ENCODE results near the gene NMNAT3.

Gene NMNAT3

DNA sequence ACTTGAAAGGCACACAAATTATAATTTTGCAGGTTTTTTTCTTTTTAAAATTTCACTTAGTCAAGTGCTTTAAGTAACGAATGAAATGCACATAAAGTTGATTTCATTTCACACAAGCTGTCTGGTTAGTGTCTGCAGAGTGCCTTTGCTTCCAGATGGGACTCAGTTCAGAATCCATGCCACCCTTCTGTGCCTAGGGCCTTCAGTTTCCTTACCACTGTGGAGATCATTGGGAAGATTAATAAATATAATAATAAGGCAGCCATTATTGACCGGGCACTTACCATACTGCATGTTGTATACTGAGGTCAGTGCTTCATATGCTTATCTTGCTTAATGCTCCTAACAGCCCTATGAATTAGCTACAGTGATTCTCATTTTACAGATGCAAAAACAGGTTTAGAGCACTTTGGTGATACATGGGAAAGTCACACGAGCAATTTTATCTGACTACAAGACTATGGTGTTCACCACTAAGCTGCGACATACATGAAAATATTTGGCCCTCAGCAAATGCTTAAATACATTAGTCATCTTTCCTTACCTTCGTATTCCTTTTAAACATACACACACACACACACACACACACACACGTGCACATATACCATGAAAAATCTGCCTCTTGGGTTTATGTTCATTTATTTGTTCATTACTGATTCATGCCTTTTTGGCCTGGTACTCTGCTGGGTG is 3.1 kb downstream of the NMNAT3 start:
- Histone ChIP-seq H3K27ac (ENCODE audit: low read length) (no peak overlapping the region), H3K9ac (ENCODE audit: low read length) (no peak overlapping the region), H3K27me3 (ENCODE audit: control insufficient read depth, insufficient read depth, low read length) (peaks cover 28% of the 10 kb centered on the region), H3K9me3 (ENCODE audit: control insufficient read depth, low read depth, low read length) (no peaks in the 10 kb centered on the region), H3K36me3 (ENCODE audit: control insufficient read depth, low read depth, low read length) (no peaks in the 10 kb centered on the region), H3K4me1 (ENCODE audit: control insufficient read depth, low read depth, low read length) (peaks cover 20% of the 10 kb centered on the region), H3K4me3 (ENCODE audit: low read length) (no peak overlapping the region)

DNA sequence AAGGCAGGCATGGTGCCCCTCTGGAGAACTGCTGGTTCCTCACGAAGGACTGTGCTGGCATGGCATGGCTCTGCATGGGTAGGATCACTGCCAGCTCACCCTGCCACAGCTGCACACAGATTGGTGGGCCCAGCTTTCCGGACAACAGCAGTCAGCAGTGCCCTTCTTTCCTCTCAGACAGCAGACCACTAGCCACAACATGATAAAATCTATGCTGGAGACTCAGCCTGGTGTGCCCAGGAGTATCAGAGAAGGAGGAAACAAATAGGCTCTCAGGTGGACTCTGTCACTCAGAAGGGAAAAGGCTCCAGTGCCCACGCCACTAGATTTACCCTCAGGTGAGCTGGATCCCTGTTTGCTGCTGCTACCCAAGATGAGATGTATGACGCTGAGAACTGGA is 4.9 kb downstream of the NMNAT3 start:
- no peaks in the 10 kb centered on the region for H3K36me3 ChIP-seq (ENCODE audit: control insufficient read depth, low read depth, low read length)
- H3K27me3 ChIP-seq (ENCODE audit: control insufficient read depth, insufficient read depth, low read length) = peaks cover 28% of the 10 kb centered on the region
- peaks cover 29% of the 10 kb centered on the region for H3K4me1 ChIP-seq (ENCODE audit: control insufficient read depth, low read depth, low read length)
- no peaks in the 10 kb centered on the region for H3K9me3 ChIP-seq (ENCODE audit: control insufficient read depth, low read depth, low read length)
- no peak overlapping the region for H3K27ac ChIP-seq (ENCODE audit: low read length)
- no peak overlapping the region for H3K9ac ChIP-seq (ENCODE audit: low read length)
- no peak overlapping the region for H3K4me3 ChIP-seq (ENCODE audit: low read length)

DNA sequence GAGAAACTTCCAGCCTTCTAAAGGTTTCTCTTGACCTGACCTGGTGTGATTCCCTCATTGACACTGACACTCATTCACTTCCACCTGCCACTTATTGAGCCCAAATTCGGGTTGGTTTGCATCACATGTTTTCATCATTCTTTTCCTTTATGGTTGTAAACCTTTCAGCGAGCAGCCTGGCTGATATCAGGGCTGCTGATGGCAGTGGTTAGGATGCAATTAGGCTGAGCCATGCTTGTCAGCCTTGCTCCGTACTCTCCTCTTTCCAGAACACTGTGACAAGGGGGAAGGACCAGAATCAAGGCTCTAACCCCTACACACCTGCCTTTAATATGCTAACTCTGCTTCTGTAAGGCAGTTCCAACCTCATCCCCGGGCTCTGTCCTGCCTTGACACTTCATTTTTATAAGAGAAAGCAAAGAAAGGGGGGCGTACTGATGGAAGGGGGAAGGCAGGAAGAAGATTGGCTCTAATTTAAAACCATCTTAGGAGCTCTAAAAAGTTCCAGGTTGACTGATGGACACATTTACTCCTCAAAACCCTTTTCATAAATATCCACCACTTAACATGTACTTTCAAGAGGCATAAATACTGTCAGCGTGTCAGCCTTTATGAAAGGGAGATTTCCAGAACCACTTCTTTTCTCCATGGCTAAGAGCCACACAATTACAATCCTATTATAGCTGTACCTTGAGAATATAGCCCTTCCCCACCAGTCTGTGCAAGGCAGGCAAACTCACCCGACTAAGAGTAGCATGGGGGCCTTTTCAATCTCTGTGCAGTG is 5.7 kb downstream of the NMNAT3 start:
- H3K4me1 ChIP-seq (ENCODE audit: control insufficient read depth, low read depth, low read length) = peaks cover 34% of the 10 kb centered on the region
- H3K27ac ChIP-seq (ENCODE audit: low read length) = no peak overlapping the region
- H3K4me3 ChIP-seq (ENCODE audit: low read length) = no peak overlapping the region
- peaks cover 23% of the 10 kb centered on the region for H3K27me3 ChIP-seq (ENCODE audit: control insufficient read depth, insufficient read depth, low read length)
- H3K9me3 ChIP-seq (ENCODE audit: control insufficient read depth, low read depth, low read length) = no peaks in the 10 kb centered on the region
- no peak overlapping the region for H3K9ac ChIP-seq (ENCODE audit: low read length)
- H3K36me3 ChIP-seq (ENCODE audit: control insufficient read depth, low read depth, low read length) = no peaks in the 10 kb centered on the region

GRCh38 chr3:139671107-139671506 is 6.7 kb downstream of the NMNAT3 start:
- H3K36me3 ChIP-seq (ENCODE audit: control insufficient read depth, low read depth, low read length) = no peaks in the 10 kb centered on the region
- no peak overlapping the region for H3K27ac ChIP-seq (ENCODE audit: low read length)
- H3K4me3 ChIP-seq (ENCODE audit: low read length) = no peak overlapping the region
- H3K4me1 ChIP-seq (ENCODE audit: control insufficient read depth, low read depth, low read length) = peaks cover 34% of the 10 kb centered on the region
- peaks cover 13% of the 10 kb centered on the region for H3K27me3 ChIP-seq (ENCODE audit: control insufficient read depth, insufficient read depth, low read length)
- H3K9ac ChIP-seq (ENCODE audit: low read length) = no peak overlapping the region
- H3K9me3 ChIP-seq (ENCODE audit: control insufficient read depth, low read depth, low read length) = no peaks in the 10 kb centered on the region

DNA sequence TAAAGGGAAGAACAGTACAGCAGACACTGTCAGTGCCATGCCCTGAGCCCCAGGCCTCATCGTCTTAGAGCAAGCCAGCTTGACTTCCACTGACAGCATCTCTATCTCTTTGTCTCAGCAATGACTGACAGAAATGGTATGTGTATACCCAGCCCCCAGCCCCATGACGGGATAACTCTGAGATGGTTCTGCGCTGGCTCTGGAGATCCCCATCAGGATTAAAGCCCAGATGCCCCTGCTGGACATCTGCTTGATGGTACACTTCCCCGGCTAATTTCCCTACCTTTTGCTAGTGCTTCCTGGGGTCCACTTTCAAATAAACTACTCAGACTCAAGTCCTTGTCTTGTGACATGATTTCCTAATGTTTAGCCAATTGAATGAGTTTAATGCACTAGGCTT is 7.6 kb downstream of the NMNAT3 start:
- H3K27me3 ChIP-seq (ENCODE audit: control insufficient read depth, insufficient read depth, low read length) = peaks cover 7% of the 10 kb centered on the region
- no peaks in the 10 kb centered on the region for H3K9me3 ChIP-seq (ENCODE audit: control insufficient read depth, low read depth, low read length)
- no peak overlapping the region for H3K27ac ChIP-seq (ENCODE audit: low read length)
- no peaks in the 10 kb centered on the region for H3K36me3 ChIP-seq (ENCODE audit: control insufficient read depth, low read depth, low read length)
- H3K4me3 ChIP-seq (ENCODE audit: low read length) = no peak overlapping the region
- H3K4me1 ChIP-seq (ENCODE audit: control insufficient read depth, low read depth, low read length) = peaks cover 24% of the 10 kb centered on the region
- no peak overlapping the region for H3K9ac ChIP-seq (ENCODE audit: low read length)

GRCh38 chr3:139668332-139668731 is 9.4 kb downstream of the NMNAT3 start:
- Histone ChIP-seq H3K9ac (ENCODE audit: low read length) (no peak overlapping the region), H3K4me3 (ENCODE audit: low read length) (no peak overlapping the region), H3K27me3 (ENCODE audit: control insufficient read depth, insufficient read depth, low read length) (no peaks in the 10 kb centered on the region), H3K4me1 (ENCODE audit: control insufficient read depth, low read depth, low read length) (peaks cover 17% of the 10 kb centered on the region), H3K36me3 (ENCODE audit: control insufficient read depth, low read depth, low read length) (no peaks in the 10 kb centered on the region), H3K9me3 (ENCODE audit: control insufficient read depth, low read depth, low read length) (no peaks in the 10 kb centered on the region), H3K27ac (ENCODE audit: low read length) (no peak overlapping the region)

DNA sequence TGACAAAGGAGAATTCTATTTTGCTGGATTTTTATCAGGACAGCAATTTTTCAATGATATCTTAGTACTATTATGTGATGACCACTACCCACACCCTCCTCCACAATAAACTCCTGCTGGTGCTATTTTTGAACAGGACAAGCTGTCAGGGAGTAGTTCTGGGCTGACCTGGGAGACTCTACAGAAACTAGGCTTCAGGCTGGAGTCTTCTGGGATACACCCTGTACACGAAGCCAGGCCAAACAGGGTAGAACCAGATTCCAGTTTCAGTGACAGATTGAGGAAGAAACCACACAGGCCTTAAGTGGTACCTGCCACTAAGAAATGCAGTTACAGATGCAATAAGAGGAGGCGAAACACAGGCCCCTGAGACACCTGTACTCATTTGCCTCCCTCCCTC is 12.8 kb downstream of the NMNAT3 start:
- H3K36me3 ChIP-seq (ENCODE audit: control insufficient read depth, low read depth, low read length) = no peaks in the 10 kb centered on the region
- H3K4me3 ChIP-seq (ENCODE audit: low read length) = no peak overlapping the region
- H3K4me1 ChIP-seq (ENCODE audit: control insufficient read depth, low read depth, low read length) = peaks cover 17% of the 10 kb centered on the region
- no peak overlapping the region for H3K27ac ChIP-seq (ENCODE audit: low read length)
- no peaks in the 10 kb centered on the region for H3K9me3 ChIP-seq (ENCODE audit: control insufficient read depth, low read depth, low read length)
- no peaks in the 10 kb centered on the region for H3K27me3 ChIP-seq (ENCODE audit: control insufficient read depth, insufficient read depth, low read length)
- no peak overlapping the region for H3K9ac ChIP-seq (ENCODE audit: low read length)

- Histone ChIP-seq H3K27me3 (ENCODE audit: control insufficient read depth, insufficient read depth, low read length) (no peaks in the 10 kb centered on the region), H3K36me3 (ENCODE audit: control insufficient read depth, low read depth, low read length) (no peaks in the 10 kb centered on the region), H3K9me3 (ENCODE audit: control insufficient read depth, low read depth, low read length) (no peaks in the 10 kb centered on the region), H3K4me3 (ENCODE audit: low read length) (no peak overlapping the region), H3K27ac (ENCODE audit: low read length) (no peak overlapping the region), H3K4me1 (ENCODE audit: control insufficient read depth, low read depth, low read length) (no peaks in the 10 kb centered on the region), H3K9ac (ENCODE audit: low read length) (no peak overlapping the region)
Observed at GRCh38 chr3:139660269-139660668, 17.5 kb downstream of the NMNAT3 start.

DNA sequence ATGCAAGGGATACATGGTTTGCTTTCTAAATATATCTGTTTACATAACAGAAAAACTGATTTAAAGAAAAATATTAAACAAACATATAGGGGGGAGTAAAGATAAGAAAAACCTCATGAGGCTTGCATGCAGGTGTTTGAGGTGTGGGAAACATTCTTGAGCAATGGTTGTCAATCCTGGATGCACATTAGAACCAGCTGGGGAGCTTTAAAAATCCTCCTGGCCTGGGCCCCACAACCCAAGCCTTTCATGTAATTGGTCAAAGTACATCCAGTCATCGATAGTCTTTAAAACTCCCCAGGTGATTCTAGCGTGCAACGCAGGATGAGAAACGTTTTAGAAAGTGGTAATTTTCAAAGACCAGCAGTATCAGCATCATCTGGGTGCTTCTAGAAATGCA is 18.3 kb downstream of the NMNAT3 start:
- H3K4me1 ChIP-seq (ENCODE audit: control insufficient read depth, low read depth, low read length) = no peaks in the 10 kb centered on the region
- no peaks in the 10 kb centered on the region for H3K27me3 ChIP-seq (ENCODE audit: control insufficient read depth, insufficient read depth, low read length)
- no peaks in the 10 kb centered on the region for H3K9me3 ChIP-seq (ENCODE audit: control insufficient read depth, low read depth, low read length)

GRCh38 chr3:139657936-139658335 is 19.8 kb downstream of the NMNAT3 start:
- H3K27me3 ChIP-seq (ENCODE audit: control insufficient read depth, insufficient read depth, low read length) = no peaks in the 10 kb centered on the region
- H3K4me3 ChIP-seq (ENCODE audit: low read length) = no peak overlapping the region
- H3K4me1 ChIP-seq (ENCODE audit: control insufficient read depth, low read depth, low read length) = no peaks in the 10 kb centered on the region
- no peak overlapping the region for H3K27ac ChIP-seq (ENCODE audit: low read length)
- no peaks in the 10 kb centered on the region for H3K36me3 ChIP-seq (ENCODE audit: control insufficient read depth, low read depth, low read length)
- H3K9me3 ChIP-seq (ENCODE audit: control insufficient read depth, low read depth, low read length) = no peaks in the 10 kb centered on the region
- no peak overlapping the region for H3K9ac ChIP-seq (ENCODE audit: low read length)

More for the DNA sequence above, 18.3 kb downstream of the NMNAT3 start:
- H3K4me3 ChIP-seq (ENCODE audit: low read length) = no peak overlapping the region
- no peaks in the 10 kb centered on the region for H3K36me3 ChIP-seq (ENCODE audit: control insufficient read depth, low read depth, low read length)
- H3K27ac ChIP-seq (ENCODE audit: low read length) = no peak overlapping the region
- H3K9ac ChIP-seq (ENCODE audit: low read length) = no peak overlapping the region

- Histone ChIP-seq H3K36me3 (ENCODE audit: control insufficient read depth, low read depth, low read length) (no peaks in the 10 kb centered on the region), H3K9ac (ENCODE audit: low read length) (no peak overlapping the region), H3K4me3 (ENCODE audit: low read length) (no peak overlapping the region), H3K27ac (ENCODE audit: low read length) (no peak overlapping the region), H3K9me3 (ENCODE audit: control insufficient read depth, low read depth, low read length) (no peaks in the 10 kb centered on the region), H3K4me1 (ENCODE audit: control insufficient read depth, low read depth, low read length) (no peaks in the 10 kb centered on the region), H3K27me3 (ENCODE audit: control insufficient read depth, insufficient read depth, low read length) (no peaks in the 10 kb centered on the region)
Observed at GRCh38 chr3:139657434-139657833, 20.3 kb downstream of the NMNAT3 start.
